Left lung (tissue), 10 donors: ENCODE results near the gene PDZD7. TPM values are rescaled to one million over a fixed set of nuclear protein-coding genes. Genes with fewer than 3 reads are reported as not detected.

ENCODE experiments used
- ATAC-seq: fragments of 200-7000 bp; cut with Tn5 transposase; one replicate; pipeline ENCODE4 v1.9.1; 2020; ENCODE audit warnings: moderate library complexity
- DNase-seq, 4 donors: peaks; one replicate each; pipeline ENCODE4 v3.0.0-alpha.2; 2013 to 2020
- H3K27ac ChIP-seq, 2 donors: fragments of 200-600 bp; sonication (generic) in 1 of 2; one replicate each; pipeline versions ENCODE4 v1.5.0 to v1.8.0; 2020 to 2021
- H3K27me3 ChIP-seq, 2 donors: fragments of 200-600 bp; sonication (generic) in 1 of 2; one replicate each; pipeline versions ENCODE4 v1.5.0 to v1.8.0; 2020 to 2021
- H3K36me3 ChIP-seq, 2 donors: fragments of 200-600 bp; sonication (generic) in 1 of 2; one replicate each; pipeline versions ENCODE4 v1.5.0 to v1.8.0; 2020 to 2021
- H3K4me1 ChIP-seq, 2 donors: fragments of 200-600 bp; one replicate each; pipeline ENCODE4 v1.8.0; 2021
- H3K4me3 ChIP-seq, 2 donors: fragments of 200-600 bp; sonication (generic) in 1 of 2; one replicate each; pipeline versions ENCODE4 v1.5.0 to v1.8.0; 2020 to 2021; ENCODE audit warnings: mild to moderate bottlenecking in 1 of 2
- H3K9me3 ChIP-seq, 2 donors: fragments of 200-600 bp; sonication (generic) in 1 of 2; one replicate each; pipeline versions ENCODE4 v1.5.0 to v1.8.0; 2020 to 2021
- intact Hi-C, 2 donors: fragments of 100-400 bp; cut with DNase I; formaldehyde crosslinking; loops; one replicate each; pipeline versions ENCODE4 v1.11.2 to v1.14.2; 2022
- polyA plus RNA-seq, 6 donors: library from polyadenylated mRNA; unstranded; fragments of 120-200 nt; gene quantifications; one replicate each; pipeline ENCODE4 v1.2.1, GENCODE V29; 2013; ENCODE audit not compliant: insufficient read length in 6 of 6
- total RNA-seq, 2 donors: library from RNA; stranded (reverse); fragmentation: NEBNext Ultra II Directional; extraction: Animal tissue kit (Norgen Biotek cat#: 25700); gene quantifications; one replicate each; pipeline ENCODE4 v1.2.1, GENCODE V29; 2021
- TF ChIP-seq, protein P1 (sequence below), 2 donors: fragments of 200-600 bp; sonication (generic) in 1 of 2; IDR thresholded peaks; one replicate each; pipeline versions ENCODE4 v1.5.0 to v1.8.0; 2021; ENCODE audit warnings: antibody characterized with exemption in 2 of 2
- donor health status: DM: no; HTN: yes; CAD: no.
- donor health status: DM: no; HTN: no; CAD: no.

Gene PDZD7
- total and polyA plus RNA-seq, 8 donors = 0.41 to 0.96 (median 0.71) TPM

DNA sequence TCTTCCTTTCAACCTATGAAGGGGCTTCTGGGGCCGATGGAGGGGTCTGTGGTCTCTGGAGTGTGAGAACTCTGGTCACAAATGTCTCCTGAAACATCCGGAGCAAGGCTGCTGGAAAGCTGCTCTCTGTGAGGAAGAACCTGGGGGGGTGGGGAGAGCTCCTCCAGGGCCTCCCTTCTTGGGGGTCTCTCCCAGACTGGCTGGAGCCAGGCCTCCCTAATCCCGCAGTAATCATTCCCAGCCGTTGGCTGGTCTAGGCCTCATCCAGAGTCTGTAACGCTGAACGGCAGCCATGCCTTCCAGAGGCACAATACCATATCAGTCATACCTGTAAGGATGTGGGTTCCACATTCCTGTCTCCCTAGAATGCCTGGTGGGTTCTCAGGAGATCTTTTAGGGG, 35.7 kb downstream of the PDZD7 start:
- H3K27me3 ChIP-seq = no peaks in the 10 kb centered on the region
- ATAC-seq (no peak), DNase-seq (no peak)
- no peak overlapping the region for H3K27ac ChIP-seq
- intact Hi-C loops = no loop called here
- H3K36me3 ChIP-seq = peaks cover 0 to 40% of the 10 kb centered on the region in 2 donors
- no peak overlapping the region for H3K4me3 ChIP-seq
- TF ChIP-seq, protein P1, sequence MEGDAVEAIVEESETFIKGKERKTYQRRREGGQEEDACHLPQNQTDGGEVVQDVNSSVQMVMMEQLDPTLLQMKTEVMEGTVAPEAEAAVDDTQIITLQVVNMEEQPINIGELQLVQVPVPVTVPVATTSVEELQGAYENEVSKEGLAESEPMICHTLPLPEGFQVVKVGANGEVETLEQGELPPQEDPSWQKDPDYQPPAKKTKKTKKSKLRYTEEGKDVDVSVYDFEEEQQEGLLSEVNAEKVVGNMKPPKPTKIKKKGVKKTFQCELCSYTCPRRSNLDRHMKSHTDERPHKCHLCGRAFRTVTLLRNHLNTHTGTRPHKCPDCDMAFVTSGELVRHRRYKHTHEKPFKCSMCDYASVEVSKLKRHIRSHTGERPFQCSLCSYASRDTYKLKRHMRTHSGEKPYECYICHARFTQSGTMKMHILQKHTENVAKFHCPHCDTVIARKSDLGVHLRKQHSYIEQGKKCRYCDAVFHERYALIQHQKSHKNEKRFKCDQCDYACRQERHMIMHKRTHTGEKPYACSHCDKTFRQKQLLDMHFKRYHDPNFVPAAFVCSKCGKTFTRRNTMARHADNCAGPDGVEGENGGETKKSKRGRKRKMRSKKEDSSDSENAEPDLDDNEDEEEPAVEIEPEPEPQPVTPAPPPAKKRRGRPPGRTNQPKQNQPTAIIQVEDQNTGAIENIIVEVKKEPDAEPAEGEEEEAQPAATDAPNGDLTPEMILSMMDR (IDR thresholded peaks at IDR 0.05) = no peak
- no peaks in the 10 kb centered on the region for H3K9me3 ChIP-seq
- H3K4me1 ChIP-seq = peaks cover 6 to 25% of the 10 kb centered on the region in 2 donors

GRCh38 chr10:100993986-100994708, 36.8 kb downstream of the PDZD7 start:
- H3K36me3 ChIP-seq = peaks cover 0 to 50% of the 10 kb centered on the region in 2 donors
- TF ChIP-seq, protein P1 (IDR thresholded peaks at IDR 0.05) = peak; percentile 47 to 64
- H3K4me1 ChIP-seq = peaks cover 6 to 30% of the 10 kb centered on the region in 2 donors
- H3K9me3 ChIP-seq = no peaks in the 10 kb centered on the region
- intact Hi-C loops = no loop called here
- H3K27me3 ChIP-seq = no peaks in the 10 kb centered on the region
- ATAC-seq (no peak), DNase-seq (peak in 2 of 4 donors; percentile 37 to 57)
- no peak overlapping the region for H3K27ac ChIP-seq
- H3K4me3 ChIP-seq = no peak overlapping the region

DNA sequence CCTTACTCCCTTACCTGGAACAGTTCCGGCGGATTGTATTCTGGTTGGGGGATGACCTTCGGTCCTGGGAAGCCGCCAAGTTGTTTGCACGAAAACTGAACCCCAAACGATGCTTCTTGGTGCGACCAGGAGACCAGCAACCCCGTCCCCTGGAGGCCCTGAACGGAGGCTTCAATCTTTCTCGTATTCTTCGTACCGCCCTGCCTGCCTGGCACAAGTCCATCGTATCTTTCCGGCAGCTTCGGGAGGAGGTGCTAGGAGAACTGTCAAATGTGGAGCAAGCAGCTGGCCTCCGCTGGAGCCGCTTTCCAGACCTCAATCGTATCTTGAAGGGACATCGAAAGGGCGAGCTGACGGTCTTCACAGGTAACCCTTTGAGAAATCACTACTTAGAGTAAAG, 41.8 kb downstream of the PDZD7 start:
- no peaks in the 10 kb centered on the region for H3K27me3 ChIP-seq
- ATAC-seq = no peak
- H3K4me3 ChIP-seq = no peak overlapping the region
- peaks cover 14 to 33% of the 10 kb centered on the region in 2 donors for H3K4me1 ChIP-seq
- TF ChIP-seq, protein P1 (IDR thresholded peaks at IDR 0.05) = no peak
- H3K9me3 ChIP-seq = no peaks in the 10 kb centered on the region
- no peak for DNase-seq
- H3K36me3 ChIP-seq = peaks cover 0 to 49% of the 10 kb centered on the region in 2 donors
- intact Hi-C loops = no loop called here
- H3K27ac ChIP-seq = no peak overlapping the region

DNA sequence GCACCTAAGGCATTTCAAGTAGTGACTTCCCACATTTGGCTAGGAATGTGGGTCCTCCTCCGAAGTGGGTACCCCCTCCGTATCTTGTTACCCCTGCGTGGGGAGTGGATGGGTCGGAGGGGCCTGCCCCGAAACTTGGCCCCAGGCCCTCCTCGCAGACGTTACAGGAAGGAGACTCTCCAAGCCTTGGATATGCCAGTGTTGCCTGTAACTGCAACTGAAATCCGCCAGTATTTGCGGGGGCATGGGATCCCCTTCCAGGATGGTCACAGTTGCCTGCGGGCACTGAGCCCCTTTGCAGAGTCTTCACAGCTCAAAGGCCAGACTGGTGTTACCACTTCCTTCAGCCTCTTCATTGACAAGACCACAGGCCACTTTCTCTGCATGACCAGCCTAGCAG, 42.8 kb downstream of the PDZD7 start:
- Histone ChIP-seq H3K27ac (no peak overlapping the region), H3K4me3 (peak overlapping the region; percentile 73 to 92), H3K27me3 (no peaks in the 10 kb centered on the region), H3K9me3 (no peaks in the 10 kb centered on the region), H3K4me1 (peaks cover 14 to 33% of the 10 kb centered on the region in 2 donors), H3K36me3 (peaks cover 0 to 49% of the 10 kb centered on the region in 2 donors)
- TF ChIP-seq, protein P1 (IDR thresholded peaks at IDR 0.05) = no peak
- ATAC-seq = no peak
- intact Hi-C loops = no loop called here
- no peak for DNase-seq

GRCh38 chr10:100987685-100988049, 43.3 kb downstream of the PDZD7 start:
- intact Hi-C loops = no loop called here
- Histone ChIP-seq H3K27ac (peak overlapping the region in 1 of 2 donors; percentile 79), H3K4me3 (peak overlapping the region; percentile 73 to 92), H3K4me1 (peaks cover 14 to 33% of the 10 kb centered on the region in 2 donors), H3K27me3 (no peaks in the 10 kb centered on the region), H3K9me3 (no peaks in the 10 kb centered on the region), H3K36me3 (peaks cover 0 to 49% of the 10 kb centered on the region in 2 donors)
- TF ChIP-seq, protein P1 (IDR thresholded peaks at IDR 0.05) = no peak
- no peak for ATAC-seq
- DNase-seq = no peak
